Activated naive CD4-positive, alpha-beta T cell treated with Interleukin-2 at 50 U/mL for 16 hours (primary cell): Measurements from ENCODE around the gene XIRP2.
"Not testable (repeated sequence)": the region's sequence is repeated elsewhere in the genome, so short reads cannot be mapped to it uniquely, and the experiment has no call there.

ENCODE experiments used
- DNase-seq: peaks from one replicate; pipeline ENCODE4 v3.0.0-alpha.2; 2020

The XIRP2 gene

GRCh38 chr2:167057446-167057845 lies 169.2 kb downstream of the XIRP2 start:
- DNase-seq: no peak

- DNase-seq: no peak
Measured at GRCh38 chr2:167059173-167059572, 170.9 kb downstream of the XIRP2 start.

GRCh38 chr2:167069855-167070254 lies 181.6 kb downstream of the XIRP2 start:
- no peak for DNase-seq

GRCh38 chr2:167075708-167076107 lies 187.4 kb downstream of the XIRP2 start:
- DNase-seq: not testable (repeated sequence)

- DNase-seq: not testable (repeated sequence)
Measured at GRCh38 chr2:167098931-167099330, 210.7 kb downstream of the XIRP2 start.

GRCh38 chr2:167100506-167100905 lies 212.2 kb downstream of the XIRP2 start:
- DNase-seq: no peak

- no peak for DNase-seq
Measured at GRCh38 chr2:167103028-167103756, 214.9 kb downstream of the XIRP2 start.

- DNase-seq: no peak
Measured at GRCh38 chr2:167103757-167104133, 215.5 kb downstream of the XIRP2 start.

GRCh38 chr2:167104691-167105090 lies 216.4 kb downstream of the XIRP2 start:
- DNase-seq: no peak

GRCh38 chr2:167109682-167110081 lies 221.4 kb downstream of the XIRP2 start:
- DNase-seq: not testable (repeated sequence)

- no peak for DNase-seq
Measured at GRCh38 chr2:167110345-167110744, 222.1 kb downstream of the XIRP2 start.

- no peak for DNase-seq
Measured at GRCh38 chr2:167114018-167114417, 225.7 kb downstream of the XIRP2 start.

- DNase-seq: no peak
Measured at GRCh38 chr2:167115541-167115940, 227.3 kb downstream of the XIRP2 start.

- no peak for DNase-seq
Measured at GRCh38 chr2:167122389-167122788, 234.1 kb downstream of the XIRP2 start.

GRCh38 chr2:167126165-167126564 lies 237.9 kb downstream of the XIRP2 start:
- DNase-seq: no peak

- DNase-seq: no peak
Measured at GRCh38 chr2:167127135-167127534, 238.9 kb downstream of the XIRP2 start.

GRCh38 chr2:167128130-167128529 lies 239.8 kb downstream of the XIRP2 start:
- DNase-seq: no peak

- no peak for DNase-seq
Measured at GRCh38 chr2:167132066-167132465, 243.8 kb downstream of the XIRP2 start.

GRCh38 chr2:167132906-167133555 lies 244.8 kb downstream of the XIRP2 start:
- no peak for DNase-seq

GRCh38 chr2:167133614-167134013 lies 245.3 kb downstream of the XIRP2 start:
- no peak for DNase-seq

- DNase-seq: no peak
Measured at GRCh38 chr2:167134381-167135072, 246.2 kb downstream of the XIRP2 start.

- DNase-seq: no peak
Measured at GRCh38 chr2:167135706-167136105, 247.4 kb downstream of the XIRP2 start.

- no peak for DNase-seq
Measured at GRCh38 chr2:167136879-167137596, 248.8 kb downstream of the XIRP2 start.
